GM19468 (cell line): ENCODE results near the gene TBCB.
"Not testable (repeated sequence)": the region's sequence is repeated elsewhere in the genome, so short reads cannot be mapped to it uniquely, and the experiment has no call there.

Experiments used
- ATAC-seq: cut with Tn5 transposase; IDR thresholded peaks from one replicate; pipeline ENCODE4 v1.9.1; 2021; ENCODE audit warnings: mild to moderate bottlenecking, moderate library complexity, moderate number of reproducible peaks; ENCODE audit not compliant: unreplicated experiment; ENCODE audit errors: extremely low read depth

TBCB gene

DNA sequence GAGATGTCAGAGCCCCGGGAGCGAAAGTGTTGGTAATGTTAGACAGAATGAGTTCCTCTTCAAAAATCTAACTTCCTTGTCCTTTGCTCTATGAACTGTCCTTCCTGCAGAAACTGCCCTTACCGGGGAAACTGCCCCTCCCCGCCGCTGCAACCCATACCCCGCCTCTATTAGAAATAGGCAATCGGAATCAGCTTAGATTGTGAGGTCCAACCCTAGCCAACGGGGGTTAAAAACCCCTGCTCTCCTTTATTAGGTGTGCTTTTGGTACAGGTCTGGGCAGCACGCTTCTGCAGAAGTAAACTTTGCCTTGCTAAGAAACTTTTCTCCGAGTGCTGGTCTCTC lies 13.1 kb downstream of the TBCB start:
- no peak for ATAC-seq

DNA sequence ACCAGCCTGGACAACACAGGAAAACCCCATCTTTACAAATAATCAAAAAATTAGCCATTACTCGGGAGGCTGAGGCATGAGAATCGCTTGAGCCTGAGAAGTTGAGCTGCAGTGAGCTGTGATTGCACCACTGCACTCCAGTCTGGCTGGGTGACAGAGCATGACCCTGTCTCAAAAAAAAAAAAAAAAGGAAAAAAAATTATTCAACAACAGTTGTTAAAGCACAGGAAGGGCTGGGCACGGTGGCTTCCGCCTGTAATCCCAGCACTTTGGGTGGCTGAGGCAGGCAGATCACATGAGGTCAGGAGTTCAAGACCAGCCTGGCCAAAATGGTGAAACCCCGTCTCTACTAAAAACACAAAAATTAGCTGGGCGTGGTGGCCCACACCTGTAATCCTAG lies 16.0 kb downstream of the TBCB start:
- not testable (repeated sequence) for ATAC-seq

DNA sequence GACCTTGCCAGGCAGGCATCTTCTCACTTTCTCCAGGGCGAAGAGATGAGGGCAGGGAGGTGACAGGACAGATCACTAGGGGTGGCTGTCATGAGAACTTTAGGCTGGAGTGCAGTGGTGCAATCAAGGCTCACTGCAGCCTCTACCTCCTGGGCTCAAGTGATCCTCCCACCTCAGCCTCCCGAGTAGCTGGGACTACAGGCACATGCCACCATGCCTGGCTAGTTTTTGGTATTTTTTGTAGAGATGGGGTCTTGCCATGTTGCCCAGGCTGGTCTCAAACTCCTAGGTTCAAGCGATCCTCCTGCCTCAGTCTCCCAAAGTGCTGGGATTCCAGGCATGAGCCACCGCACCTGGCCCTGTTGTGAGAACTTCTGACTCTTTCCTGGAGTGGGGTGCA lies 19.6 kb downstream of the TBCB start:
- ATAC-seq: not testable (repeated sequence)

DNA sequence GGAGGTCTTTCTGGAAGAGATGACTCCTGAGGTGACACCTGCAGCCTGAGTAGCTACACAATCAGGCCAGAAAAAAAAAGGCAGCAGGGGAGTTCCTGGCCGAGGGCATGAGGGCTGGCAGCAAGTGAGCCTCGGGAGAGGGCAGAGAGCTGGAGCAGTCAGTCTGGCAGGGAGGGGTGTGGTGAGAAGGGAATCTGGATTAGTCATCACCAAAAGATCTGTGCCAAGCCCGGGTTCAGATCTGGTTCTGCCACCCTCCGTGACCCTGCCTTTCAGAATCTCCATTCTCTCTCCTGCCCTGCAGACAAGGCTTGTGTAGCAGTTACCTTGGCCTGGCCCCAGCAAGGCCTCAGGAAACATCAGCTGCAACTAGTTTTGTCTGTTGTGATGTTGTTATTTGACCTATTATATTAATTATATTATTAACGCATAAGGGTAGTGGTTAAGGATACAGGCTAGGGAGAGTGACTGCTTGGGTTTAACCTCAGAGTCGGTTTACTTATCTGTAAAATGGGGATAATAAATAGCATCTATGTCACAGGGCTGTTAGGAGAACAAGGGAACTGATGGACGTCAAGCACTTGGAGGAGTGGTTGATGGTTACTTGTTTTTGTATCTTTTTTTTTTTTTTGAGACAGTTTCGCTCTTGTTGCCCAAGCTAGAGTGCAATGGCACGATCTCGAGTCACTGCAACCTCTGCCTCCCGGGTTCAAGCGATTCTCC lies 21.9 kb downstream of the TBCB start:
- ATAC-seq: no peak

DNA sequence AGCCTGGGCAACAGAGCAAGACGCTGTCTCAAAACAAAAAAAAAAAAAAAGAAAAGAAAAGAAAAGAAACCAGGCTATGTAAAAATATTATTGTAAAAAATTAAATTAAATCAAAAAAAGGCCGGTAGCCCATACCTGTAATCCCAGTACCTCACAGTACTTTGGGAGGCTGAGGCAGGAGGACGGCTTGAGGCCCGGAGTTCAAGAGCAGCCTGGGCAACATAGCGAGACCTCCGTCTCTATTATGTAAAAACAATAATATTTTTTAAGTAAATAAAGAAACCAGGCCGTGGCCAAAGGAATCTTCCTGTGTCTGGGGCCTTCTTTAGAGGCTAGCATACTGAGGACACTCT lies 23.8 kb downstream of the TBCB start:
- no peak for ATAC-seq

DNA sequence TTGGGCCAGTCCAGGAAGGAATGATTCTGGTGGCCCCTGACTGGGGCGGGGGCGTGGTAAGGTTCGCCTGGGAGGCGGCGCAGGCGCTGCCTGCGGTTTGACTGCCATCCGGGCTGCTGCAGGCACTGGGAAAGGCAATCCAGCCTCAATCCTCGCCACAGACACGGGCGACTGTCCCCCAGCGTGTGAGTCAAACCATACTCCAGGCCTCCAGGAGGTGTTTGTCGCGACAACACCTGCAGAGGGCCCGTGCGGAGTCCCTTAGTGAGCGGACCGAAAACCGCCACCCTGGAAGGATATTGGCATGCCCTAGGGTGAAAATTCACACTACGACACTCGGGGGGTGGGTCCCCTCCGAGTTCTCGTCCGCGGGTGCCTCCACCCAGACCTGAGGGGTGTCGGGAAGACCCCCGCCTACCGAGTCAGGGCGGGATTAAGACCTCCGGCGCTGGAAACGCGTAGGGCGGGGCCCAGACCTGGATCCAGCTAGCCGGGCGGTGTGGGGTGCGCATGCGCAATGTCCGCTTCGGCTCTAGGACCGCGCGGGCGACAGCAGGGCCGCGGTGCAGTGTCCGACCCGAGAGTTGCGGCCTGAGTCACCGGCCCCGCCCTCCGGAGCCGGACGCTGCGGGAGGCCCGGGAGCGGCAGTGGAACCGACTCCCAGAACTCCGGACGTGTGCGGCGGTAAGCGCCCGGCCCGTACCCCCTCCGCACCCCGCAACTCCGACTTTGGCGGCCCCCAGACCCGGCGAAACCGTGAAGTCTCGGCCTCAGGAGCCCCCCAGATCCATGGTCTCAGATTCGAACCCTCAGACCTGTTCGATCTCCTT lies 24.4 kb downstream of the TBCB start, which contains the start of gene CAPNS1:
Gene CAPNS1, plus strand, starts transcription at position 594 of the 831 bp plus-strand sequence. CDS start 946 bp downstream, outside the sequence.
- peak; percentile 73 for ATAC-seq

DNA sequence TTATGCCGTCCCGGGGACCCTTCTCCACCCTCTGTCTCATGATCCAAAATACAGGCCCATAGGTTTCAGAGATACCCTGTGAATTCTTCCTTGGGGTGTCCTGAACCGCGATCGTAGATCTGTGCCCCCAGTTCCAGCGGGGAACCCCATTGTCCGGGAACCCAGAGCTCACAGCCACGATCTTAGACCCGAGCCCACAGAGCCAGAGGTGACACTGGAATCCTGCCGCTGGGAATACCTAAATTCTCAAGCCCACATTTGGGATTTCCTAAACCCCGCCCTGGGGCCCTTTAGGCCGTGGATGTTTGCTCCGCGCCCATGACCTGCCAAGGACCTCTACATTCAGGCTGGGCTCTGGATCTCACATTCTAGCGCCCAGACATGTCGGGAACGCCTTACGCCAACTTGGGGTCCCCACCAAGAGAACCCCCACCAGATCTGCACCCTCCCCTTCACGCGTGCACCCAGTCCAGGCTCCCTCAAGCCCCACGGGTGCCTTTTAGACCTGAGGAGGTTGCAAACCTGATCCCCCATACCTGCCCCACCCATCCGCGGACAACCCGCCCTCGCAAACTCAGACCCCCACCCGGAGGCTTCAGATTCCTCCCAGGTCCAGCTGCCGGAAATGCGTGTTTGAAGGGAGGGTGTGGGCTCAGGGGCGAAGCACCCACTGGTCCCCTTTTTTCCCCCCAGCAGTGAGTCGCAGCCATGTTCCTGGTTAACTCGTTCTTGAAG lies 25.2 kb downstream of the TBCB start:
- no peak for ATAC-seq

DNA sequence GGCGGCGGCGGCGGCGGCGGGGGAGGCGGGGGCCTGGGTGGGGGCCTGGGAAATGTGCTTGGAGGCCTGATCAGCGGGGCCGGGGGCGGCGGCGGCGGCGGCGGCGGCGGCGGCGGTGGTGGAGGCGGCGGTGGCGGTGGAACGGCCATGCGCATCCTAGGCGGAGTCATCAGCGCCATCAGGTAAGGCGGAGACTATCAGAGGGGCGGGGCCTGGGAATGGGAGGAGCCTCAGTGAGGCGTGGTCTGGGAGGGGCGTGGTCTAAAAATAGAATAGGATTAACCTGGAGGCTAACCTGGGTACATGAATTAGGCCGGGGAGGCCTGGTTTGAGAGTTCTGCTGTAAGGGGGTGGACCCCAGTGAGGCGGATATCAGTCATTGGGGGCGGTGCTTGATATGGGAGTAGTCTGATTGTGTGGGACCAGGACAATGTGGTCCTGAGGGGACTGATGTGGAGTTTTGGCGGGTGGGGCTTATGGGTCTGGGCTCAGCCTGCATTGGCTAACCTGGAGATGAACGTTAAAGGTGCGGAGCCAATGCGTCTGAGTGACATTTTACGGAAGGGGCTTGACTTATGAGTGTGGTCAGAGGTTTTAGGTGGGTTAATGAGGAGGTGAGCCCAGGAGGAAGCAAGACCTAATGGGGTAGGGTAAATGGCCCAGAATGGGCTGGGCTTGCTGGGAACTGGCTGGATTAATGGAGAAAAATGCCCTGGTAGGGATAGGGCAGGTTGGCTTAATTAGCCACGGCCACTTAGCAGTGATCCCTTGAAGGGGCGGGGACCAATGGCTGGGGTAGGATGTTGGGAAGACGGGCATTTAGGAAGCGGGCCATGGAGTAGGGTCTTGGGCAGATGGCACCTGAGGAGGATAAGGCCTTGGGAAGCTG lies 26.0 kb downstream of the TBCB start:
- no peak for ATAC-seq

DNA sequence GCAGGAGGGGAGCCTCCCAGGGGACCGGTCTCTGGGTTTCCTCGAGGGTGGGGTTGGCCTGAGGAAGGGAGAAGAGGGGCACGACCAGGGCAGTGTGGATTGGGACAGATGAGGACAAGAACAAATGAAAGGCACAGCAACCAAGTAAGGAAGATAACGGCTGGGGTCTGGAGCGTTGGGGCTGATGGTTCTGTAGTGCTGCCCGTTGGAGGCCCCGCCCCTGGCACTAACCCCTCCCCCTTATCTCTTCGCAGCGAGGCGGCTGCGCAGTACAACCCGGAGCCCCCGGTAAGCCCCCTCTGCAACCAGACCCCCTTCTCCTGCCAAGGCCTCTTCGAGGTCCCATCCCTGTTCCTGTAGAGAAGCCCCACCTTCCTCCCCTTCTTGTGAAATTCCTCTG lies 26.8 kb downstream of the TBCB start:
- ATAC-seq: no peak

DNA sequence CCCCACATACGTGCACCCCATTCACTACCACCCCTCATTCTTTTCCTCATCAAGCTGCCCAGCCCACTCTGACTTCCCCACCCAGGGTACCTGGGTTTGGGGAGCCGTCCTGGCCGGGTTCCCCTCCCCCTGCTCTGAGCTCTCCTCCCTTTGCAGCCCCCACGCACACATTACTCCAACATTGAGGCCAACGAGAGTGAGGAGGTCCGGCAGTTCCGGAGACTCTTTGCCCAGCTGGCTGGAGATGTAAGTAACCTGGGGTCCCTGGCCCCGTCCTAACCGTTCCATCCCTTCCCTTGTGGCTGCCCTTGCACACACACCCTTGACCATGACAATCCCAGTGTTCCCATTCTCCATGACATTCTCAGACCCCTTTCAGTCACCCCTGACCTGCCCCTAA lies 27.2 kb downstream of the TBCB start:
- no peak for ATAC-seq

DNA sequence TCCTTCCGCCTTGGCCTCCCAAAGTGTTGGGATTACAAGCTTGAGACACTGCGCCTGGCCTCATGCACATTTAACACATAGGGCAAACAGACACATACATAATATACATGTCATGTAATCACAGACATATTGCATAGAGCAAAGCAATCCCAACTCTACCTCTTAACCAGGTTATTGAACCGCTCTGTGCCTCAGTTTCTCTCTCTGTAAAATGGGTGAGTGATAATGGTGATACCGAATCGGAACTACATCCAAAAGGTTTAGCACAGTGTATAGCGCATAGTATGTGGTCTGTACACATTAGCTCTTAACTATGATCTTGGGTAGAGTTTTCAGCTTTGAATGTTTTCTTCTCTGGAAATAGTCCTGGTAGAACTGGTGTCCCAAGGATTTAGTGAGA lies 29.4 kb downstream of the TBCB start:
- ATAC-seq: no peak

DNA sequence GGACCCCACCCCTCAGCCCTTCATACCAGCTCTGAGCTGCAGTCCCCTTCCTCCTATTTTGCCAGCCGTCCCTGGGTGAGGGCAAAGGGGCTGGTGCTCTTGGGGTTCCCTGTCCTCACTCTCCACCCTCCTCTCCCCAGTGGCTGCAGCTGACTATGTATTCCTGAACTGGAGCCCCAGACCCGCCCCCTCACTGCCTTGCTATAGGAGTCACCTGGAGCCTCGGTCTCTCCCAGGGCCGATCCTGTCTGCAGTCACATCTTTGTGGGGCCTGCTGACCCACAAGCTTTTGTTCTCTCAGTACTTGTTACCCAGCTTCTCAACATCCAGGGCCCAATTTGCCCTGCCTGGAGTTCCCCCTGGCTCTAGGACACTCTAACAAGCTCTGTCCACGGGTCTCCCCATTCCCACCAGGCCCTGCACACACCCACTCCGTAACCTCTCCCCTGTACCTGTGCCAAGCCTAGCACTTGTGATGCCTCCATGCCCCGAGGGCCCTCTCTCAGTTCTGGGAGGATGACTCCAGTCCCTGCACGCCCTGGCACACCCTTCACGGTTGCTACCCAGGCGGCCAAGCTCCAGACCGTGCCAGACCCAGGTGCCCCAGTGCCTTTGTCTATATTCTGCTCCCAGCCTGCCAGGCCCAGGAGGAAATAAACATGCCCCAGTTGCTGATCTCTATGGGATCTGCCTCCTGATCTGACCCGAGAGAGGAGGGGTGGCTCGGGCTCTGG lies 34.6 kb downstream of the TBCB start:
- no peak for ATAC-seq

DNA sequence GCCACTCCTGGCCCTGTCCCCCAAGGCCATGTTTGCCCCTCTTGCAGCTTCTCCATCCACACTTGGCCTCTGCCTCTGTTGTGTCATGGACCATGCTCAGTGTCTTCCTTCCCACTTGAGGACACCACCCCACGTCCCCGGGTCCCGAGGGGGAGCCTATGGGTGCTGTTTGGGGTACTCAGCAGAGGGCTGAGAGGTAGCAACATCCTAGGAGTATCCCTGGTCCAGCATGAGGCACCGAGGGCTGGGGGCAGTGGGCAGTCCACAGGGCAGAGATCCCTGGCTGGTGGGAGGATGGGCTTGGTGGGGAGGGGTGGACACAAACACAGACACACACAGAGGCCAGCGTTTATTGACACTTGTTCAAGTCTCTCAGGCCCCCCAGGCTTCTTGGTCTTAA lies 35.3 kb downstream of the TBCB start:
- ATAC-seq: no peak

DNA sequence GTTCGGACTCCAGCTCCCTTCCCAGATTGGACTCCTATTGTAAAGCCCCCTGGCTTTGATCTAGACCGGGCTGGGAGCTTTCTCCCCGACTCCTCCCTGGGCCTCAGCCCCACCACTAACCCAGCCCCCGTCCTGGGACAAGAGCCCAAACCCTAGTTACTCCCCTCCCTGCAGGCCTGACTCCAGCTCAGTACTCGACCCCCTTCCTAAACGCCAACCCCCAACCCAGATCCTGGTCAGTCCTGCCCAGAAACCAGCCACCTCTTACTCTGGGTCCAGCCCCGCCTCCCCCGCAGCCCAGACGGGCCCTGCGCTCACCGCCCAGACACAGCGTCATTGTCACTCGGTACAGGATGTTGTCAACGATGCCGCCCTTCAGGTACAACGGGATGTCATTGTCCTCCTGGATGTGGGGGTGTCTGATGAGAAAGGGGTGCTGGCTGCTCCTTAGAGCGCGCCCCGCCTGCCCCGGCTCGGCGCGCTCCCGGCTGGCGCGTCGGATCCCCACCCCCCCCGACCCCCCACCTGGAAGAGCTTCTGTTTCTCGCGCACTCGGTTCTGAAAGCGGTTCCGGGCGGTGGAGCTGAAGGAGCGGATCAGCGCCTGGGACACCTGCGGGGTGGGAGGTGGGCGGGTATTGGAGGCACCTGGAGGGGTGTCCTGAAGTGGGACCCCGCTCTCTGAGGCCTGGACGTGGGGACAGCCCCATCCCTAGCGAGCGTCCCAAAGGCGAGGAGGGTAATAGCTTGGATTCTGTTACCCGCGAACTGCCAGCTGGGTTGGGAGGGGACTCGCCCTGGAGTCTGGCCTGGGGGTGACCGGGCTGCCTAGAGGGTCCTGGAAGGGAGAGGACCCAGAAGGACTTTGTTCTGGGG lies 36.1 kb downstream of the TBCB start:
- ATAC-seq: no peak

DNA sequence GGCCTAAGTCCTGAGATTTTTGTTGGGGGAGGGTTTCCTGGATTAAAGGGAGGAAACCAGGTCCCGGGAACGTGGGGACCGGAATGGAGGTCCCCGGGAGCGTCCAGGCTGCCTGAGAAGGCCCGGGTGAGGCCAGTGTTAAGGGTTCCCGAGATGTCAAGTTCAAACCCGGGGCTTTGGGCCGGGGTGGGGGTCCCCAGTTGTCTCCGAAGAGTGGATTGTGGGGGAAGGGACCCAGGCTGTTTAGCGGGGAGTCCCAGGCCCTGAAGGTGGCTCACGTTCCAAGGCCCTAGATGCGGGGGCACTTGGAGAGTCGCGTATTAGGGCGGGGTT lies 36.7 kb downstream of the TBCB start:
- no peak for ATAC-seq

DNA sequence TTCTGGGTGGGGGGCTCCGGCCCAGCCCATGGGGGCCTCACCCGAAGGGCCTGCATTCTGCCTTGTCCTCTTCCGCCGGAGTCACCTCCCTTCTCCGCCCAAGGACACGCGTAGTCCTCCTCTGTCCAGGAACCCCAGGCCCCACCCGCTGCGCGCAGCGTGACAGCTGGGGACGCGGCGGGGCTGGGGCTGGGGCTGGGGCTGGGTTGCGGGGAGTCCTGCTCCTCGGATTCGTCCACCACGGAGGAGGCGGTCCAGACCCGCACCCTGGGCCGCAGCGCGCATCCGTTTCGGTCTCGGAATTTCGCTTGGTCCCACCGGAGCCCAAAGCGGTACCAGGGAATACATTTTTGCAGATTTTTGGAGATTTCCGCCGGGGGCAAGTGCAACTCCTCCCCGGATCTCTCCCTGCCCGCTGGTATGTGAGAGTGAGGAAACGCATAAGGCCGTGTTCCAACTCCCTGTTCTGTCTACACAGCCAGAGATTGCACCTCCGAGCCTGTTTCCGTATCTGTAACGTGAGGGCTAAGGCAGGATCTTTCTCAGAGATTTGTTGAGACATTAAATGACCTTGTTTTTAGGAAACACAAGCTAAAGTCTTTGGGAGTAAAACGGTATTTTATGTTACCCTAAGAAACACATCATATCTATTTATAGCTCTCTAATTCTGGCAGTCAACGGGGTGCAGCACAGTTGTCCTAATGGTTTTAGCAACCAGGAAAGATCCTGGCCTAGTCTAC lies 37.3 kb downstream of the TBCB start, which contains the start of gene COX7A1:
Gene COX7A1, minus strand, starts transcription at position 96 of the 740 bp plus-strand sequence. Its CDS starts 40 bp downstream, at position 56.
- ATAC-seq: no peak

DNA sequence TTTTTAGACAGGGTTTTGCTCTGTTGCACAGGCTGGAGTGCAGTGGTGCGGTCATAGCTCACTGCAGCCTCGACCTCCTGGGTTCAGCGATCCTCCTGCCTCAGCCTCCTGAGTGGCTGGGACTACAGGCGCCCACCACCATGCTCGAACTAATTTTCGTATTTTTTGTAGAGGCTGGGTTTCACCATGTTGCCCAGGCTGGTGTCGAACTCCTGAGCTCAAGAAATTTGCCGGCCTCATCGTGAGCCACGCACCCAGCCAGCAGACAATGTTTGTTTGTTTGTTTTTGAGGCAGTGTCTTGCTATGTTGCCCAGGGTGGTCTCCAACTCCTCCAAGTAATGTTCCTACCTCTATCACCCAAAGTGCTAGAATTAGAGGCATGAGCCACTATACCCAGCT lies 37.9 kb downstream of the TBCB start:
- ATAC-seq: no peak
